ENCODE measurements around the gene PARVG.

DNA sequence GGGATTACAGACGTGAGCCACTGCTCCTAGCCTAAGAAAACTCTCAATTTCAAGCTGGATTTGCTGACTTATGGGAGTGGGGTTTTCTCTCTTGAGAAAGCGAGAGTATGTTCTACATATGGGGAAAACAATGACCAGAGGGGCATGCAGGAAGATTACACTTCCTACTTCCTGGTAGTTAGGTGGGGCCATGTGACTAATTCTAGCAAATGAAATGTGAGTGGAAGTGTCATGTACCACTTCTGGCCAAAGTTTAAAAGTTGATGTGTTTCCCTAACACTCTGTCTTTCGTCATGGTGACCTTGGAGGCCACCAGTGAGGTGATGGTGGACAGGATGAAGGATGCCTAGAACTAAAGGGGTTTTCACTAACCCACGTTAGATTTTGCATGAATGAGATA, 50.5 kb downstream of the PARVG start:
- TF ChIP-seq, protein P1, sequence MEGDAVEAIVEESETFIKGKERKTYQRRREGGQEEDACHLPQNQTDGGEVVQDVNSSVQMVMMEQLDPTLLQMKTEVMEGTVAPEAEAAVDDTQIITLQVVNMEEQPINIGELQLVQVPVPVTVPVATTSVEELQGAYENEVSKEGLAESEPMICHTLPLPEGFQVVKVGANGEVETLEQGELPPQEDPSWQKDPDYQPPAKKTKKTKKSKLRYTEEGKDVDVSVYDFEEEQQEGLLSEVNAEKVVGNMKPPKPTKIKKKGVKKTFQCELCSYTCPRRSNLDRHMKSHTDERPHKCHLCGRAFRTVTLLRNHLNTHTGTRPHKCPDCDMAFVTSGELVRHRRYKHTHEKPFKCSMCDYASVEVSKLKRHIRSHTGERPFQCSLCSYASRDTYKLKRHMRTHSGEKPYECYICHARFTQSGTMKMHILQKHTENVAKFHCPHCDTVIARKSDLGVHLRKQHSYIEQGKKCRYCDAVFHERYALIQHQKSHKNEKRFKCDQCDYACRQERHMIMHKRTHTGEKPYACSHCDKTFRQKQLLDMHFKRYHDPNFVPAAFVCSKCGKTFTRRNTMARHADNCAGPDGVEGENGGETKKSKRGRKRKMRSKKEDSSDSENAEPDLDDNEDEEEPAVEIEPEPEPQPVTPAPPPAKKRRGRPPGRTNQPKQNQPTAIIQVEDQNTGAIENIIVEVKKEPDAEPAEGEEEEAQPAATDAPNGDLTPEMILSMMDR (IDR thresholded peaks at IDR 0.05; ENCODE audit: low read length) = no peak
- TF ChIP-seq EZH2 (optimal IDR thresholded peaks at IDR 0.05; ENCODE audit: low read depth, low read length) = no peak
